Measurements from ENCODE around the gene KAZN.
A peak's percentile ranks its signal among the peaks of the same experiment; 100 is the strongest.

Gene KAZN

DNA sequence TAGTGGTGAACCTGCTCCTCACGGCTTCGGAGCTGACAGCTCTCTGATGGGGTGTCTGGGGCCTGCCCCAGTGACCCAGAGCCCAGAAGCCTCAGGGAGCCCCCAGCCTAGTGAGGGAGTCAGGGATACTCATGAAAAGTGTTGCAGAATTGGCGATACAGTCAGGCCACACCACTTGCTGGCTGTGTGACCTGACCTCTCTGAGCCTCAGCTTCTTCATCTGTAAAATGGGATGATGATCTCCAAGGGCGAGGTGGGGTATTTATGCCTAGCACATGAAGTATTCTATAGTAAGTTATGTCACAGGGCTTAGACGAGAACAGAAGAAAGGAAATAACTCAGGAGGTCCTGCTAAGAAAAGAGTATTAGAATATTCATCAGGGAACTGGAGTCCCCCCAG is 556.7 kb downstream of the KAZN start:
- Histone ChIP-seq H3K36me3 (ENCODE audit: insufficient read depth, low read length) (no peaks in the 10 kb centered on the region), H4K20me1 (ENCODE audit: insufficient read depth, low read length, poor library complexity, severe bottlenecking) (no peaks in the 10 kb centered on the region), H3K4me1 (ENCODE audit: insufficient read depth, low read length, poor library complexity, severe bottlenecking) (no peaks in the 10 kb centered on the region), H2AFZ (ENCODE audit: low read length) (no peak overlapping the region), H3K79me2 (ENCODE audit: insufficient read depth, low read length) (no peaks in the 10 kb centered on the region), H3K4me3 (ENCODE audit: low read length, poor library complexity, severe bottlenecking) (no peak overlapping the region), H3F3A (ENCODE audit: low read depth) (no peaks in the 10 kb centered on the region), H3K27me3 (ENCODE audit: insufficient read depth, low read length, poor library complexity, severe bottlenecking) (peaks cover 12% of the 10 kb centered on the region), H3K9ac (ENCODE audit: low read depth, low read length, poor library complexity, severe bottlenecking) (no peak overlapping the region), H3K4me2 (ENCODE audit: low read depth, low read length, poor library complexity, severe bottlenecking) (no peak overlapping the region), H3K9me3 (ENCODE audit: insufficient read depth, low read depth, low read length) (no peaks in the 10 kb centered on the region), H3K9me2 (replicated peaks; ENCODE audit: low read depth, low read length) (no peaks in the 10 kb centered on the region)
- no peak for TF ChIP-seq EZH2phosphoT487 (IDR thresholded peaks at IDR 0.05; ENCODE audit: borderline replicate concordance)
- TF ChIP-seq, protein P1, sequence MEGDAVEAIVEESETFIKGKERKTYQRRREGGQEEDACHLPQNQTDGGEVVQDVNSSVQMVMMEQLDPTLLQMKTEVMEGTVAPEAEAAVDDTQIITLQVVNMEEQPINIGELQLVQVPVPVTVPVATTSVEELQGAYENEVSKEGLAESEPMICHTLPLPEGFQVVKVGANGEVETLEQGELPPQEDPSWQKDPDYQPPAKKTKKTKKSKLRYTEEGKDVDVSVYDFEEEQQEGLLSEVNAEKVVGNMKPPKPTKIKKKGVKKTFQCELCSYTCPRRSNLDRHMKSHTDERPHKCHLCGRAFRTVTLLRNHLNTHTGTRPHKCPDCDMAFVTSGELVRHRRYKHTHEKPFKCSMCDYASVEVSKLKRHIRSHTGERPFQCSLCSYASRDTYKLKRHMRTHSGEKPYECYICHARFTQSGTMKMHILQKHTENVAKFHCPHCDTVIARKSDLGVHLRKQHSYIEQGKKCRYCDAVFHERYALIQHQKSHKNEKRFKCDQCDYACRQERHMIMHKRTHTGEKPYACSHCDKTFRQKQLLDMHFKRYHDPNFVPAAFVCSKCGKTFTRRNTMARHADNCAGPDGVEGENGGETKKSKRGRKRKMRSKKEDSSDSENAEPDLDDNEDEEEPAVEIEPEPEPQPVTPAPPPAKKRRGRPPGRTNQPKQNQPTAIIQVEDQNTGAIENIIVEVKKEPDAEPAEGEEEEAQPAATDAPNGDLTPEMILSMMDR (conservative IDR thresholded peaks at IDR 0.05; ENCODE audit: low read length), result no peak

DNA sequence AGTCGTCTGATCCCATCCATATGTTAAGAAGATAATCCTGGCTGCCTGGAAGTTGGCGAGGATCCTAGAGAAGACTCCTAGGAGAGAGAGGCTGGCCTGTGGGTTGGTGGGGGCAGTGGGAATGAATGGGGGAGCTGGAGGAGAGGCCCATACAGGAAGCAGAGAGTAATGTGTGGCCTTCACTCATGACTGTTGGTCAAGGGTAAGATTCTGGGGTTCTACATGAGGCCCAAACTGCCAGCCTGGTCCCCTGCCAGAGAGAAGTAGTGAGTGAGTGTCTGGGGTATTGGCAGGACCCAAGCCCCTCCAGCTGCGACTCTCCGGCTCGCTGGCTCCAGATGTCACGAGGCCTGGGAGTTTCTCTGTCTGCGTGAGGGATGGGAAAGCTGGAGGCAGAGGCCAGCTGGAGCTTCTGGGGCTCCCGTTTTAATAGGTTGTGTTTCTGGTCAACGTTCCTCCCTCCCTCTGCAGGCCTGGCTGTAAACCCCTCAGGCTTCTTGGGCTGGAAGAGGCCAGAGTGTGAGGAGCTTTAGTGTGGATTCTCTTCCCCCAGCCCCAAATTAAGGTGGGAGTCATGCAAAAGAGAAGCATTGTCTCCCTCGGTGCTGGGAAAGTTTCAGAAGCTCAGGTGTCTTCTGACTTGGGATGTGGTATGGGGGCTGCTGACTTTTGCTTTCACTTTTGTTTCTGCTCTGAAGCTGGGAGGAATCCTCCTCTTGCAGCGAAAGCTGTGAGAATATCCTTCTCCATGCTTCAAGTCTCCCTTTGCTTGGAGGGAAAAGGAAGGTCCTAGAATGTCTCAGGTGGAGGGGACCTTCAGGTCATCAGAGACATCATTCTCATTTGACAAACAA is 557.6 kb downstream of the KAZN start:
- no peak overlapping the region for H3K9ac ChIP-seq (ENCODE audit: low read depth, low read length, poor library complexity, severe bottlenecking)

DNA sequence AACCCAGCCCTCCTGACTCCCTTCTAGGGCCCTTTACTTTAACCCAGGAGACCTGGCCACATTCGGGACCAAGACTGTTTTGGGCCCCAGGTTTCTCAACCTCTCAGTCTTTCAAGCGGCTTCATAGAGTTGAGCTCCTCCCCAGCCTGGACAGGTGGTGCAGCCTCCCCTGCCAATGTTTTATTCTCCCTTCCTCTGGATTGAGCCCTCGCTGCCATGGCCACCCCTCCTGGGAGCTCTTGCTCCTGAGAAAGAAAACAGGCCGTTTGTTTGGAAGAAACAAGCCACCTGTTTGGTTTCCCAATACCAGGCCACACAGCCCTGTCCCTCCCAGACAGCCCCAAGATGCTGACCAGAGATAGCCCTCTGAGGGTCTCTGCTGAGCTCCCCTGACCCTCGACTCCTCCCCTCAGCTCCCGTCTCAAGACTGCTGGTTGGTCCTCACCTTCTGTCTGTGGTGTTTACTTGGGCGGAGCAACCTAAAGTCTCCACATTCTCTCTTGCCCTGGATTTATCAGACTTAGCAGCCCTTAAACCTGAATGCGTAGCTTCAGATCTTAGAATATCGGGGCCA is 558.4 kb downstream of the KAZN start:
- H3K9me3 ChIP-seq (ENCODE audit: insufficient read depth, low read depth, low read length), result no peaks in the 10 kb centered on the region
- TF ChIP-seq EZH2phosphoT487 (IDR thresholded peaks at IDR 0.05; ENCODE audit: borderline replicate concordance), result no peak
- TF ChIP-seq, protein P1 (conservative IDR thresholded peaks at IDR 0.05; ENCODE audit: low read length), result no peak
- H3K36me3 ChIP-seq (ENCODE audit: insufficient read depth, low read length), result no peaks in the 10 kb centered on the region
- H4K20me1 ChIP-seq (ENCODE audit: insufficient read depth, low read length, poor library complexity, severe bottlenecking), result no peaks in the 10 kb centered on the region
- no peaks in the 10 kb centered on the region for H3F3A ChIP-seq (ENCODE audit: low read depth)
- H3K9ac ChIP-seq (ENCODE audit: low read depth, low read length, poor library complexity, severe bottlenecking), result no peak overlapping the region
- H3K4me3 ChIP-seq (ENCODE audit: low read length, poor library complexity, severe bottlenecking), result no peak overlapping the region
- no peaks in the 10 kb centered on the region for H3K9me2 ChIP-seq (replicated peaks; ENCODE audit: low read depth, low read length)
- peak overlapping the region; percentile 54 for H2AFZ ChIP-seq (ENCODE audit: low read length)
- H3K4me1 ChIP-seq (ENCODE audit: insufficient read depth, low read length, poor library complexity, severe bottlenecking), result no peaks in the 10 kb centered on the region
- no peaks in the 10 kb centered on the region for H3K79me2 ChIP-seq (ENCODE audit: insufficient read depth, low read length)
- peaks cover 12% of the 10 kb centered on the region for H3K27me3 ChIP-seq (ENCODE audit: insufficient read depth, low read length, poor library complexity, severe bottlenecking)
- peak overlapping the region; percentile 41 for H3K4me2 ChIP-seq (ENCODE audit: low read depth, low read length, poor library complexity, severe bottlenecking)

More for the DNA sequence above, 557.6 kb downstream of the KAZN start:
- Histone ChIP-seq H3K36me3 (ENCODE audit: insufficient read depth, low read length) (no peaks in the 10 kb centered on the region), H4K20me1 (ENCODE audit: insufficient read depth, low read length, poor library complexity, severe bottlenecking) (no peaks in the 10 kb centered on the region), H3K4me1 (ENCODE audit: insufficient read depth, low read length, poor library complexity, severe bottlenecking) (no peaks in the 10 kb centered on the region), H3F3A (ENCODE audit: low read depth) (no peaks in the 10 kb centered on the region), H3K4me3 (ENCODE audit: low read length, poor library complexity, severe bottlenecking) (no peak overlapping the region), H3K27me3 (ENCODE audit: insufficient read depth, low read length, poor library complexity, severe bottlenecking) (peaks cover 12% of the 10 kb centered on the region), H3K9me2 (replicated peaks; ENCODE audit: low read depth, low read length) (no peaks in the 10 kb centered on the region), H2AFZ (ENCODE audit: low read length) (peak overlapping the region; percentile 54), H3K9me3 (ENCODE audit: insufficient read depth, low read depth, low read length) (no peaks in the 10 kb centered on the region), H3K4me2 (ENCODE audit: low read depth, low read length, poor library complexity, severe bottlenecking) (peak overlapping the region; percentile 41), H3K79me2 (ENCODE audit: insufficient read depth, low read length) (no peaks in the 10 kb centered on the region)
- TF ChIP-seq, protein P1 (conservative IDR thresholded peaks at IDR 0.05; ENCODE audit: low read length), result no peak
- no peak for TF ChIP-seq EZH2phosphoT487 (IDR thresholded peaks at IDR 0.05; ENCODE audit: borderline replicate concordance)
